Mesenteric fat pad (tissue), 1 donor: ENCODE results near the gene ARHGAP10. TPM values are rescaled to one million over a fixed set of nuclear protein-coding genes. Genes with fewer than 3 reads are reported as not detected.

Source experiments
- DNase-seq: peaks from one replicate; pipeline ENCODE4 v3.0.0-alpha.2; 2020; ENCODE audit warnings: low spot score
- total RNA-seq: library from RNA; stranded (reverse); fragmentation: NEBNext Ultra II Directional; extraction: Animal tissue kit (Norgen Biotek cat#: 25700); gene quantifications from one replicate; pipeline ENCODE4 v1.2.1, GENCODE V29; 2021
- donor health status: DM: yes; HTN: yes; CAD: no.

The ARHGAP10 gene
- total RNA-seq, 1 donor from 2014 or later = 43.4 TPM

GRCh38 chr4:148060264-148061140 is 328.6 kb downstream of the ARHGAP10 start:
- DNase-seq = no peak

- no peak for DNase-seq
Measured at GRCh38 chr4:148061141-148061481, 329.2 kb downstream of the ARHGAP10 start.

- no peak for DNase-seq
Measured at GRCh38 chr4:148061795-148062194, 329.9 kb downstream of the ARHGAP10 start.

- no peak for DNase-seq
Measured at GRCh38 chr4:148062301-148062950, 330.5 kb downstream of the ARHGAP10 start.

GRCh38 chr4:148064451-148064850 is 332.6 kb downstream of the ARHGAP10 start:
- DNase-seq = no peak

GRCh38 chr4:148065075-148065474 is 333.2 kb downstream of the ARHGAP10 start:
- no peak for DNase-seq

GRCh38 chr4:148067301-148067916 is 335.5 kb downstream of the ARHGAP10 start:
- DNase-seq = no peak

GRCh38 chr4:148068065-148068911 is 336.4 kb downstream of the ARHGAP10 start:
- no peak for DNase-seq

- no peak for DNase-seq
Measured at GRCh38 chr4:148069086-148069894, 337.4 kb downstream of the ARHGAP10 start.

GRCh38 chr4:148069895-148070178 is 337.9 kb downstream of the ARHGAP10 start:
- no peak for DNase-seq

GRCh38 chr4:148071009-148071408 is 339.1 kb downstream of the ARHGAP10 start:
- no peak for DNase-seq

GRCh38 chr4:148072789-148073188 is 340.9 kb downstream of the ARHGAP10 start:
- DNase-seq = no peak

GRCh38 chr4:148073349-148073748 is 341.5 kb downstream of the ARHGAP10 start:
- DNase-seq = no peak

- no peak for DNase-seq
Measured at GRCh38 chr4:148074462-148074861, 342.6 kb downstream of the ARHGAP10 start.

GRCh38 chr4:148075438-148075837 is 343.6 kb downstream of the ARHGAP10 start:
- no peak for DNase-seq

GRCh38 chr4:148076964-148077363 is 345.1 kb downstream of the ARHGAP10 start:
- no peak for DNase-seq

GRCh38 chr4:148077581-148077980 is 345.7 kb downstream of the ARHGAP10 start:
- no peak for DNase-seq

GRCh38 chr4:148078061-148078460 is 346.2 kb downstream of the ARHGAP10 start:
- DNase-seq = no peak

- DNase-seq = no peak
Measured at GRCh38 chr4:148079961-148080360, 348.1 kb downstream of the ARHGAP10 start.

- DNase-seq = no peak
Measured at GRCh38 chr4:148081267-148081666, 349.4 kb downstream of the ARHGAP10 start.

- no peak for DNase-seq
Measured at GRCh38 chr4:148081745-148082144, 349.9 kb downstream of the ARHGAP10 start.
